Omental fat pad (tissue), 4 donors: ENCODE measurements around the gene GPR160. TPM values are rescaled to one million over a fixed set of nuclear protein-coding genes. Genes with fewer than 3 reads are reported as not detected.

ENCODE experiments used
- ATAC-seq: fragments of 150-250 bp; one replicate; pipeline ENCODE4 v1.9.1; 2016; ENCODE audit warnings: mild to moderate bottlenecking, moderate library complexity; ENCODE audit not compliant: low FRiP score
- DNase-seq: peaks from one replicate; pipeline ENCODE4 v3.0.0-alpha.2; 2019; ENCODE audit warnings: low spot score
- CTCF ChIP-seq, 3 donors: fragments of 450-650 bp; IDR thresholded peaks; one replicate each; pipeline ENCODE4 v1.5.1; 2016 to 2017; ENCODE audit warnings: antibody characterized with exemption in 3 of 3, mild to moderate bottlenecking in 3 of 3, moderate library complexity in 2 of 3
- total RNA-seq, 4 donors: library from RNA; depleted of rRNA; stranded (reverse); fragments of >200 nt; gene quantifications; one replicate each; pipeline ENCODE4 v1.1.0, GENCODE V29; 2016

The GPR160 gene
- total RNA-seq, 4 donors from 2014 or later = 1.4 to 27.7 (median 9.4) TPM

DNA sequence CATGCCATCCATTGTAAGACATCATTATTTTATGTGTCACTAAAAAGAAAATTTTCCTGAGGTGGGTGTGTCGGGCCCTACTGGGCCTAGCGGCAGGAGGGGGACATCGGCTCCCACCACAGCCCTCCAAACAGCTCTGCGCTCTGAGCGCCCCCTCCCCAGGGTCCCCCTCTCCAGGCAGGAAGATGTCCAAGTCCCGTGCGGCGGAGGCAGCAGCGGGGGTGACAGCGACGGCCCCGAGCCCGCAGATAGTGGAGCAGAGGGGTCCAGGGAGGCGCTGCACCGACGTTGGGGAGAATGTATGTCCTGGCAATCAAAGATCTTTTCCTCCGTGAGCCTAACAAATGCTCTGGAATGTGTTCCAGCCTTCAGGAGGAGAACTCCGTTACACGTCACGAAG, 24.3 kb downstream of the GPR160 start:
- ATAC-seq = no peak
- DNase-seq = no peak
- TF ChIP-seq CTCF (IDR thresholded peaks at IDR 0.05) = no peak

DNA sequence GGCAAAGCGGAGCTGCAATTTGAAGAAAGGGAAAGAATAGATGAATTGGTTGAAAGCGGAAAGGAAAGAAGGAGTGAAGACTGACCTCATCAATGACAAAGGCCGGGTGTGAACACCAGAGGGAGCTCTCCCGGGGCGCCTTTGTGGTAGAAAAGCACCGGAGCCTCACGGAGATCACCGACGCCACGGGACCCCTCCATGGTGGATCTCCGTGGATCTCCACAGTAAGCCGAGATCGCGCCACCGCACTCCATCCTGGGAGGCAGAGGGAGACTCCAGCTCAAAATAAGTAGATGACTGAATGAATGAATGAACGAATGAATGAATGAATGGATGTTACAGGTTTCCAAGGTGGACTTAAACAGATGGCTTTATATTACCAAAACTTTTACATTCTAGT, 25.0 kb downstream of the GPR160 start:
- ATAC-seq (no peak), DNase-seq (no peak)
- no peak for TF ChIP-seq CTCF (IDR thresholded peaks at IDR 0.05)

GRCh38 chr3:170063691-170064090, 25.9 kb downstream of the GPR160 start:
- no peak for DNase-seq
- ATAC-seq = no peak
- no peak for TF ChIP-seq CTCF (IDR thresholded peaks at IDR 0.05)

GRCh38 chr3:170064108-170064507, 26.3 kb downstream of the GPR160 start:
- TF ChIP-seq CTCF (IDR thresholded peaks at IDR 0.05) = no peak
- ATAC-seq (no peak), DNase-seq (no peak)

- DNase-seq = no peak
- ATAC-seq = no peak
- no peak for TF ChIP-seq CTCF (IDR thresholded peaks at IDR 0.05)
Observed at GRCh38 chr3:170075441-170076091, 37.8 kb downstream of the GPR160 start.

DNA sequence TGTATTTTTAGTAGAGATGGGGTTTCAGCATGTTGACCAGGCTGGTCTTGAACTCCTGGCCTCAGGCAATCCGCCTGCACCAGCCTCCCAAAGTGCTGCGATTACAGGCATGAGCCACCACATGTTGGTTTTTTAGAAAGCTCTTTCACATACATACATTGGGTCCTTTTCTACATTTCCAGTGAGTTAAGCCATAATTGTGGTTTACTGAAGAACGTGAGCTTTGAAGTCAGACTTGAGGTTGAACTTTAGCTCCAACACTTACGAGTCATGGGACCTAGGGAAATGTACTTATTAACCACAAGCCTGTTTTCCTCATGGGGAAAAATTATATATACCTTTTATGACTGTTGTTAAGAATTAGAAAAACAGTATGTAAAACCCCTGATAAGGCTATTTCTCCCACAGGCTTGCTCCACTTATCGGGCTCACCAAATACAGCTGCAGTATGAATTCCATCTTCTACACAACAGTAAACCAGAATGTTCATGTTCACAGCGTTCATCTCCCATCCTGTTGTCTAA, 39.0 kb downstream of the GPR160 start:
- ATAC-seq = no peak
- TF ChIP-seq CTCF (IDR thresholded peaks at IDR 0.05) = no peak
- DNase-seq = no peak

DNA sequence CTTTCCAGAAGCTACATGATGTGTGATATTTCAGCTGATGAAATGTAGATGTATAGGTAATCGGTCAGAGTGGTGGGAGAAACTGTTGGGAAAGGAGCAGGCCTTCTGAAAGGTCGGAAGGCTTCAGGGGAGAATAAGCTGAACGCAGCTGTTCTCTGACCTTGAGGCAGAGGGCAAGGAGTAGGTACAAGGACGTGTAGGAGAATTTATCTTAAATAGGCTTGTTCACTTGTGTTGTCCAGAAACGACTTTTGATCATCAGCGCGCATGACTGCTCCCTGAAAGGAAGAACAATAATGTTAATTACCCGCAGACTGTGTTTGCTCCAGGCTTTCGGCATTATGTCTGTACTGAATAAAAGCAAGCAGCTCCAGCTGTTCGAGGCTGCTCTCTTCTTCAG, 39.6 kb downstream of the GPR160 start:
- no peak for TF ChIP-seq CTCF (IDR thresholded peaks at IDR 0.05)
- no peak for ATAC-seq
- no peak for DNase-seq
